Measurements from ENCODE around the gene ABI3BP.

ABI3BP gene

GRCh38 chr3:100725935-100726513 lies 267.2 kb downstream of the ABI3BP start:
- H3K79me2 ChIP-seq (ENCODE audit: insufficient read depth, low read length), result peaks cover 6% of the 10 kb centered on the region; the same call in 1 of the 2 replicates
- peaks cover 11% of the 10 kb centered on the region; the same call in 1 of the 2 replicates for H3F3A ChIP-seq (ENCODE audit: insufficient read depth)
- no peak overlapping the region for H3K9ac ChIP-seq (ENCODE audit: low read length)
- no peak overlapping the region for H3K4me3 ChIP-seq (ENCODE audit: insufficient read depth, low read length, poor library complexity, severe bottlenecking)
- H3K9me3 ChIP-seq (ENCODE audit: insufficient read depth, low read length), result no peaks in the 10 kb centered on the region
- no peak overlapping the region for H3K4me2 ChIP-seq (ENCODE audit: low read depth, low read length, poor library complexity, severe bottlenecking)
- H3K9me2 ChIP-seq (replicated peaks; ENCODE audit: insufficient read depth, low read length), result no peaks in the 10 kb centered on the region
- no peaks in the 10 kb centered on the region for H4K20me1 ChIP-seq (ENCODE audit: low read depth, low read length)
- H3K27ac ChIP-seq (ENCODE audit: low read depth, low read length), result no peak overlapping the region
- H3K36me3 ChIP-seq (ENCODE audit: low read length), result peaks cover 40% of the 10 kb centered on the region
- no peak overlapping the region for H2AFZ ChIP-seq (ENCODE audit: low read depth, low read length, severe bottlenecking)
- no peaks in the 10 kb centered on the region for H3K27me3 ChIP-seq (ENCODE audit: low read length)
- TF ChIP-seq EZH2phosphoT487 (conservative IDR thresholded peaks at IDR 0.05; ENCODE audit: low read length), result no peak
- no peak for TF ChIP-seq CTCF (IDR thresholded peaks at IDR 0.05; ENCODE audit: insufficient read depth, low read length, poor library complexity, severe bottlenecking)

- Histone ChIP-seq H3K4me3 (ENCODE audit: insufficient read depth, low read length, poor library complexity, severe bottlenecking) (no peak overlapping the region), H3K27ac (ENCODE audit: low read depth, low read length) (no peak overlapping the region), H4K20me1 (ENCODE audit: low read depth, low read length) (peaks cover 16% of the 10 kb centered on the region; the same call in 1 of the 2 replicates), H3F3A (ENCODE audit: insufficient read depth) (peaks cover 3% of the 10 kb centered on the region; the same call in 1 of the 2 replicates), H2AFZ (ENCODE audit: low read depth, low read length, severe bottlenecking) (no peak overlapping the region), H3K36me3 (ENCODE audit: low read length) (peaks cover 50% of the 10 kb centered on the region), H3K79me2 (ENCODE audit: insufficient read depth, low read length) (peaks cover 58% of the 10 kb centered on the region), H3K9me2 (replicated peaks; ENCODE audit: insufficient read depth, low read length) (no peaks in the 10 kb centered on the region), H3K27me3 (ENCODE audit: low read length) (no peaks in the 10 kb centered on the region), H3K9me3 (ENCODE audit: insufficient read depth, low read length) (no peaks in the 10 kb centered on the region), H3K9ac (ENCODE audit: low read length) (no peak overlapping the region), H3K4me2 (ENCODE audit: low read depth, low read length, poor library complexity, severe bottlenecking) (no peak overlapping the region)
- TF ChIP-seq EZH2phosphoT487 (conservative IDR thresholded peaks at IDR 0.05; ENCODE audit: low read length), result no peak
- no peak for TF ChIP-seq CTCF (IDR thresholded peaks at IDR 0.05; ENCODE audit: insufficient read depth, low read length, poor library complexity, severe bottlenecking)
Observed at GRCh38 chr3:100720426-100720825, 272.8 kb downstream of the ABI3BP start.

GRCh38 chr3:100719136-100719535 lies 274.1 kb downstream of the ABI3BP start:
- Histone ChIP-seq H3K4me2 (ENCODE audit: low read depth, low read length, poor library complexity, severe bottlenecking) (no peak overlapping the region), H3K27me3 (ENCODE audit: low read length) (no peaks in the 10 kb centered on the region), H3K9me2 (replicated peaks; ENCODE audit: insufficient read depth, low read length) (no peaks in the 10 kb centered on the region), H3K27ac (ENCODE audit: low read depth, low read length) (no peak overlapping the region), H3K79me2 (ENCODE audit: insufficient read depth, low read length) (peaks cover 70% of the 10 kb centered on the region), H3F3A (ENCODE audit: insufficient read depth) (peaks cover 3% of the 10 kb centered on the region; the same call in 1 of the 2 replicates), H2AFZ (ENCODE audit: low read depth, low read length, severe bottlenecking) (no peak overlapping the region), H3K9me3 (ENCODE audit: insufficient read depth, low read length) (no peaks in the 10 kb centered on the region), H3K9ac (ENCODE audit: low read length) (no peak overlapping the region), H3K36me3 (ENCODE audit: low read length) (peaks cover 61% of the 10 kb centered on the region), H4K20me1 (ENCODE audit: low read depth, low read length) (peaks cover 20% of the 10 kb centered on the region; the same call in 1 of the 2 replicates), H3K4me3 (ENCODE audit: insufficient read depth, low read length, poor library complexity, severe bottlenecking) (no peak overlapping the region)
- TF ChIP-seq CTCF (IDR thresholded peaks at IDR 0.05; ENCODE audit: insufficient read depth, low read length, poor library complexity, severe bottlenecking) (no peak), EZH2phosphoT487 (conservative IDR thresholded peaks at IDR 0.05; ENCODE audit: low read length) (no peak)

All from SU-DHL-6 (cell line).